ENCODE measurements around the gene PDLIM4.

Gene PDLIM4, protein sequence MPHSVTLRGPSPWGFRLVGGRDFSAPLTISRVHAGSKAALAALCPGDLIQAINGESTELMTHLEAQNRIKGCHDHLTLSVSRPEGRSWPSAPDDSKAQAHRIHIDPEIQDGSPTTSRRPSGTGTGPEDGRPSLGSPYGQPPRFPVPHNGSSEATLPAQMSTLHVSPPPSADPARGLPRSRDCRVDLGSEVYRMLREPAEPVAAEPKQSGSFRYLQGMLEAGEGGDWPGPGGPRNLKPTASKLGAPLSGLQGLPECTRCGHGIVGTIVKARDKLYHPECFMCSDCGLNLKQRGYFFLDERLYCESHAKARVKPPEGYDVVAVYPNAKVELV

DNA sequence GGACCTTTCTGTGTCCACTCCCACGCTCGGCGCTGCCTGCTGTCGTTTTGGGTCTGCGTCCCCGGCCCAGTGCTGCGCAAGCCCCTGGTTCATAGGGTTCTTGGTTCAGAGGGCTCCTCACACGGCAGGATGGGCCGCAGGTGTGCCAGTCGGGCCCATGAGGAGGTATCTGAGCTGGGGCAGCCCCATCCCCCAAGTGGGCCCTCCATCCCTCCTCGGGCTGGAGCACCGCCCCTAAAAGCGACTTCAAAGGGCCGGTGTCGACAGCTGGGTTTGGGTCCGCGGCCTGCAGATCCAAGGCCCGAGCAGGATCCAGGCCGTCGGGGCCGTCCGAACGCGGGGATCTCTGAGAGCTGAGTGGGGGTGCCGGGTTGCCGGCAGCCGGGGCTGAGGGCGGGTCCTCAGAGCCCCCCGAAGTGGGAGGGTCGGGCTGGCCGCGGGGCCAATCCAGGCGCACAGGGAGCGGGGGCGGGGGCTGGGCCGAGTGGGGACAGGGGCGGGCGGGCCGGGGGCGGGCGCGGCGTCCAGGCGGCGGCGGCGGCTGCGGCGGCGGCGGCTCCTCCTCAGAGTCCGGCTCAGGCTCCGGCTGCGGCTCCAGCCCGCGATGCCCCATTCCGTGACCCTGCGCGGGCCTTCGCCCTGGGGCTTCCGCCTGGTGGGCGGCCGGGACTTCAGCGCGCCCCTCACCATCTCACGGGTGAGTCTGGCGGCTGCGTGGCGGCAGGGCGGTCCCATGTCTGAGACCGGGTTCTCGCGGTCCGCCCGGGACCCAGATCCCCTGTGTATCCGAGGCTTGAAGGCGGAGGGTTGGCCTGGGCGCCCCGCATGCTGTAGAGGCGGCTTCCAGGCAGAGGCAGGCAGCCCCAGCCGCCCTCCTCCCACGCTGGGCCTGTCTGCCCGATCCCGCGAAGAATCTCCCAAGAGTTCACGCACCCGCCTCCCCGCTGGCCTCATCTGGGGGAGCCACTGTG, at the start of gene PDLIM4:
Gene PDLIM4 (plus strand): TSS at position 566 of the 971 bp plus-strand sequence. CDS start 39 bp downstream, at position 605.
- no peak for DNase-seq (ENCODE audit: low spot score)

DNA sequence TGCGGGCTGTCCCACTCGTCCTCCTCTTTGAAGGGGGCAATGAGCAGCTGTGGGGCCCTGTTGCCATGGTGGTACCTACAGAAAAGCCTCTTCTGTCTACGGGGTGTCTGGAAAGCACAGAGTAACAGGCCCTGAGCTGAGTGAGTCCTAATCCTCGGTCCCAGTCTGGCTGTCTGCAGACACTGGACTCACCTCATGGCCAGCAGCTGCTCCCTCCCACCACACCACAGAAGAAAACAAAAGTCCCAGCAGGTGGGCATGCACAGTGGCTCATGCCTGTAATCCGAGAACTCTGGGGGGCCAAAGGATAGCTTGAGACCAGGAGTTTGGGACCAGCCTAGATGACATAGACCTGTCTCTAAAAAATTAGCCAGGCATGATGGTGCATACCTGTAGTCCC, 49.7 kb upstream of the PDLIM4 start:
- DNase-seq (ENCODE audit: low spot score) = no peak

DNA sequence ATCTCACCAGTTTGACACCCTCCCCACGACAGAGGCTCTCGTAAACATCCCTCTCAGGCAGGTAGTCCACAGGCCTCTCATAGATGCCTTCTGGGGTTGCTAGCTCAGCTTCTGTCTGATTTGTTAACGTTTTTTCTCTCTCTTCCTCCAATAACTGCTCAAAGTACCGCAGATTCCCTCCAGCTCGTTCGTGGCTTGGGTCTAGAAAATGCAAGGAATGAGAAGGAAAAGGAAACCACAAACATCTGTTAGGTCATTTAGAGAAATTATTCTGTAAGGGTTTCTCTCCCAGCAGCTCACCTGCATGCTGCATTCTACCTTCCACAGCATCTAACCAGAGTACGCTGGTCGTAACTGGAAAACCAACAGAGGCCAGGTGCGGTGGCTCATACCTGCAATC, 48.4 kb upstream of the PDLIM4 start:
- no peak for DNase-seq (ENCODE audit: low spot score)

DNA sequence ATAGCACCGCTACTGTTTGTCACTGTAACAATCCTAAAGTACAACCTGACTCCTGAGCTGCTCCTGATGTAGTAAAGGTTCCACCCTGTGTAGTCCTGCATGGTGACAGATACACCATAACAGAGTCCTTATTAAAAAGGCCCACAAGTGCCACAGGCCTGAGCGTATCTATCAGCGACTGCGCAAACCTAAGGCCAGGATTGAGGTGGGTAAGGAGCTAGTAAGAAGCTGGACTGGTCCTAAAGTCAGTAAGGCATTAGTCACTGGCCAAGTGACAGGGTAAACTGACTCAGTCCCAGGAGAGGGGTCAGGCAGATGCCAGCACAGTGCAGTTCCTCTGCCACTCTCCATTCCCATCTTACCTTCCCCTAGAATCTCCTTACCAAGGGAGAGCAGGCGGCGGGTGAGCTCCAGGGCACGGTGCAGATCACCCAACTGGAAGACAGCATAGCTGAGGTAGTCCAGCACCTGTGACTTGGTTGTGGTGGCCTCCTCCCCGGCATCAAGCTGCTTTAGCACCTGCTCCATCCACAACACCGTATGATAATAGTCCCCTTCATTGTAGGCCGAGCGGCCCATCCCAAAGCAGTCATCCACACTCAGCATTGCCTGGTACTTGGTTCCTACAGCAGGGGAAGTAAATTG, 47.5 kb upstream of the PDLIM4 start:
- no peak for DNase-seq (ENCODE audit: low spot score)

DNA sequence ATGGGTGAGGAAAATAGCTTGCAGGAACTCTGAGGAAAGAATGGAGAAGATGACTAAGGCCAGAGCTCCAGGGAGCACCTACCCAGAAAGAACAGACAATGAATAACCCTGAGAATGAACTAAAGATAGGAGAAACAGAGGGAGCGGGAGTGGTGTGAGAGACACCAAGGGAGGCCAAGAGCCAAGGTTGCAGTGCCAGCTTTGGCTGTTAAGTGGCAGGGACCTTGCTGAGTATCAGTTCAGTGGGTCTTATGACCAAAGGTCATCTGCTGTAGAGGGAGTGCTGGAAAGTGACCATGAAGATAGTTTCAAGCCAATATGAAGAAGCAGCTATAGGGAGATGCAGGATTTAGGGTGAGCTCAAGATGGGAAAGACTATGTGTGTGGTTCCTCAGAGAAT, 46.6 kb upstream of the PDLIM4 start:
- no peak for DNase-seq (ENCODE audit: low spot score)

DNA sequence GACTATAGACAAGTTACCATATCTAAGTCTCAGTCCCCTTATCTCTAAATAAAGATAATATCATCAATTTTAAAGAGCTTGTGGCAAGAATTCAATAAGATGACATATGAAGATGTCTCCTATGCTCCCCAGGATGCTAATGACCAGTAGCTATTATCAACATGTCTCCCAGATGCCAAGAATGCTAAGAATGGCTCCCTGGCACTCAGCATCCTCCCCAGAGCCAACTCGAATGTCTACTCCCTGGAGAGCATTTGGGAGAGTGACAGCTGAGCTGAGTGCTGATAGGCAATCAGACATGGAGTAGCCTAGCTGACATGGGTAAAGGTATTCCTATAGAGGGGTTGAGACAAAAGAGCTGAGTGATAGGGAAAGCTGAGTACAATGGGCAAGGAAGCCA, 45.7 kb upstream of the PDLIM4 start:
- no peak for DNase-seq (ENCODE audit: low spot score)

DNA sequence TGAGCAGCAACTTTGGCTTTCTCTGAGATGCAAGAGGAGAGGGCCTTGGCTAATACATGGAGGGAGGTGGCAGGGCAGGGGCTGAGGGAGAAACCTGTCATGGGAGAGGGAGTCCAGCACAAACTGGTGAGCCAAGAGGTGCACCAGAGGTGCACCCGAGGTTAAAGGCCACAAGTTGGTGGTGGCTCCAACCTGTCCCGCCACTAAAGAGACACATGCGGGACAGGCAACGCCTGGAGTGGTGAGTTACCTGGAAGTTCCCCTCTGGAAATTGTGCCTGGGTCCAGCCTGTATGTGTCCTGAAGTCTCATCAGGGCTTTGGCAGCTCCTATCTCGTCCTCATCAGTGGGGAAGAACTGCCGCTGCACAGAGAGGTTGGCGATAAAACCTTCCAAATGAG, 43.8 kb upstream of the PDLIM4 start:
- no peak for DNase-seq (ENCODE audit: low spot score)

DNA sequence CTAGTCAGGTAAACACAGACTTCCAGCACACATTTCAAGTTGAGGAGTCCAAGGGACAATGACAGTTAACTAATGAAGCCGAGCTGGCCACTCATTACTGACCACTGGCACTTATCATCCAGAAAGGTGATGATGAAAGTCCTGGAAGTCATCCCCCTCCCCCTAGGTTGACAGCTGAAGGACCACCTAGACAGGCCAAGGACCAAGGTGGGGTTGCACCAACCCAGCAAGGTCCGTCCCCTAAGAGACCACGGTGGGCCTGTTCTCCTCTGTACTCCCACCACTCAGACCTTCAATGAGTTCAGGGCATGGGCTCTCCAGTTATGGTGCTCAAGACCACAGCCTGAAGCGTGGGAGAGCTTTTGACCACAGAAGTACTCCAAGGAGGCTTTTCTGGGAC, 43.0 kb upstream of the PDLIM4 start:
- no peak for DNase-seq (ENCODE audit: low spot score)

DNA sequence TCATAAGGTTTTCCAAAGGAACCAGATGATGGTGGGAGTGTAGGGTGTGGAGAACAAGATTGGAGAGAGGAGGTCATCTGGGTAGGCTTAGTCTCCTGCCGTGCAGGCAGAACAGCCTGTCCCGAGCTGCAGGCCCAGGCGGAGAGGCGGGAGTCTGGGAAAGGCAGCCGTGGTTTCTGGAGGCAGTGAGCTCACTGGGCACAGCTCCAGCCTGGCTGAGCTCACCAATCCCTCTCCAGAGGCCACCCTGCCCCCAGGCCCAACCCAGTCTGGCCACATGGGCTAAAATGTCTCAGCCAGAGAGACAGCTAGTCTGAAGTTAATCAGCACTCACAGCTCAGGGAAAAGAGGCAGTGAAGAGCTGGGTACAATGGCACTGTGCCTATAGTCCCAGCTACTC, 42.2 kb upstream of the PDLIM4 start:
- peak; percentile 33 for DNase-seq (ENCODE audit: low spot score)

DNA sequence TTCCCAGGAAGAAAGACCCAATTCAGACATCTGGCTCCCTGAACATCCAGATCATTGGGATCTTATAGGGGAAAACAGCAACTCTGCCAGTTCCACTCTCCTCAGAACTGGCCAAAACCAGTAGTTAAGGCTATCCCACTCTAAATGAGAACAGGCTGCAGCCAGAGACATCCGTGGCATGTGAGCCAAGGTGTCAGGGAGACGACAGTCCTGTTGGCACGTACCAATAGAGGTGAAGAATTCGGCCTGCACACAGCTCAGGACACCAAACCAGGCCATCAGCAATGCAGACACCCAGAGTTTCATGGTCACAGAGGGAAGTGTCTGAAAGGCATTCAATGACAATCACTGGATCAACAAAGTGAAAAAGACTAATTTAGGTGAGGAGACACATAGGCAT, 39.2 kb upstream of the PDLIM4 start:
- DNase-seq (ENCODE audit: low spot score) = no peak

DNA sequence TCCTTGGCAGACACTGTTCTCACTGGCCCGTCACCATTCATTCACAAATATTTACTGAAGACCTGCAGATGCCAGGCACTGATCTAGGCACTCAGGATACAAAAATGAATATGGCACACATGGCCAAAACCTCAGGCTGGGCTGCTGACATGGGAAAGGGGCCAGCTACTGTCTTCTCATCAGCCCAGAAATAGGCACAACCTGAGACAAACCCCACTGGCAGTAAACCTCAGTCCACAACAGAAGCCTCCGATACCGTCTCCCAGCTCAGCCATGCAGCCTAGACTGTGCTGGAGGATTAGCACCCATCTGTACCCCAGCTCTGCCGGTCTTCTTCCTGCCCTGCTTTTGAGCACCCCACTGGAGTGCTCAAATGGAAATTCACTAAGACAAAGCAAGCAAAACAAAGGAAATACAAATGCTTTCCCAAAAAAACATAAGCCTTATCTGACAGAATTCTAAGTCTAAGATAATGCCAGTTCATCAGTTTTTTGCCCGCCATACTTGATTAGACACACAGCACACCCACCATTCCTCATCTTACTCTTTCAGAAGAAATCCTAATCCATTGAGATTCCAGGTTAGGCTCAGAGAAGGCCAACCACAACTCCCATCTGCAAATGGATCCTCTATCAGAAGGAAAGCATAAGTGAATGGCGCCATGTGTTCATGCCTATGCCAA, 38.1 kb upstream of the PDLIM4 start:
- no peak for DNase-seq (ENCODE audit: low spot score)

DNA sequence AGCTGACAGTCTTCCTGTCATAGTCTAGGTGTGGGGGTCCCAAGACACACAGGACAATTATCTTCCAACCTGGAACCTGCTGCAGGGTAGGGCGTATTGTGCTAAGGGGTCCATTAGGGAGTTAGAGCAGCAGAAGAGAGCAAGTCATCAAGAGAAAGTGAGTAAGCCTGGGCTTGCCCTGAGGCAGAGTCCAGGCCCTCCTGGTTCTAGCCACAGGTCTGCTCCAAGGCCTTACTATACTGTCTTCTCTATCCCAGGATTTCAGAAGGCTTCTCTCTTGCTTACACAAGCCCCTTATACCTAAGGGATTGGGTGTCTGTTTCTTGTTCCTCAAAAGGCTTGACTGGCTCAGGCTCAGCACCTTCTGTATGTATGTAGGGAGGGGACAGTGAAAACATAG, 37.5 kb upstream of the PDLIM4 start:
- DNase-seq (ENCODE audit: low spot score) = no peak

DNA sequence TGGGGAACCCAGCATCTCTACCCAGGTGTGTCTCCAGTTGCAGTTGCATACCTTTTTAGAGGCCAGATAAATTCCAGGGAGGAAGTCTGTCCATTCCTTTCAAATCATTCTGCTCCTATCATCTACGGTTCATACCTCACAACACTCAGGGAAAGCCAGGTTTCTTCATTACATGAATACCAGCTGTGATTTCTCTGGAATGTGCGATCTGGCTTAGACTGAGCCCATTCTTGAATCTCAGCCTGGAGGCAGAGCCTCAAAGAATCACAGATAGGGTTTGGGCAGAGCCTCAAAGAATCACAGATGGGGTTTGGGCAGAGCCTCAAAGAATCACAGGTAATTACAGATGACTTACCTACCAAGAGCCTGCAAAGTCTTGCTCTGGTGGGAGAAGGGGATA, 37.0 kb upstream of the PDLIM4 start:
- DNase-seq (ENCODE audit: low spot score) = no peak

DNA sequence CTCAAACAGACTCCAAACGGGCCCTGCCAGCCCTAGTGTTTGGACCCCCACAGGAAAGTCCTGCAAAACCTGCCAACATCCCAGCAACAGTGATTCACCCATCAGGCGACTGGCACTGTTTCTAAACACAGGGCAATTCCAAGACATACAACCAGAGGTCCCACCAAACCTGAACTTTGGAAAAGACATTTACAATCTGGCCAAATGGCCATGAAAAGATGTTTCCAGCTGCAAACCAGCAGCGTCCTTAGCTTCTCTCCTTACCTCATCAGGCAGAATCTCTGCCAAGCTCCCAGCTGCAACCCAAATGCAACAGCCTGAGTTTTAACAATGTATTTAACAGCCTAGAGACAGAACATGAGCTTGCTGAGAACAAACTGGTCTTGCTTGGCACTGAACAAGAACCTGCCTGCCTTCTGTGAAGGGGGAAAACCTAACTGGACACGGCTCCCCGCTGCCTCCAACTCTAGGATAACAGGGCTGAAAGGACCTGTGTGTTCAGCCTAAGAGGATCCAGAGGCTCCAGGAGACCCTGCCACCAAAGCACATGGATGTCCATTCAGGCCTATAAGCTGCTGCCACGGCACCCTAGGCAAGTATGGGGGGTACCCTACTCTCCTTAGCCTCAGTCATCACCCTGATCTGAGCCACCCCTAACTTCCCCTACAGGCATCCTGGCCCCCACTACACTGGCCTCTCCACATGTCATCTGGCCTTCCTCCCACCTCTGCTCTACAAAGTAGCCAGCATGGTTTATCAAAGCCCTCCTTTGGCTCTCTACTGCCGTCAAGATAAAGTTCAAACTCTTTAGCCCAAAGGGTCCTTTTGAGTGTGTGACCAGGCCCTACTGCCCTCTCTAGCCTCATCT, 35.5 kb upstream of the PDLIM4 start:
- DNase-seq (ENCODE audit: low spot score) = no peak

DNA sequence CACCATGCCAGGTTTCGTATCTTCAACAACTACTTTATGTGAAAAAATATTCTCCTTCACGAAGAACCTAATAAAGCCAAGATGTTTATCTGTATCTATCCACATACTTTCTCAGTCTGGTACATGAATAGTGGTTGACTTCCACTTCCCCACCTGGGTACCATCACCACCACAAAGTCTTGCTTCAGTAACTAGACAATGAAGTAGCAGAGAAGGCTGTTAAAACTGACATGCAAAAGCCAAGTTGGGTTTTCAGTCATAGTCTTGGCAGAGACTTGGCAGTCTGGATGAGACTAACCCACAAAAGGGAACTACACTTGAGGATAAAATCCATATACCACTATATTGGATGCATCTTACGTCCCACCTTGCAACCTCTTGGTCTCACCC, 34.9 kb upstream of the PDLIM4 start:
- DNase-seq (ENCODE audit: low spot score) = no peak

DNA sequence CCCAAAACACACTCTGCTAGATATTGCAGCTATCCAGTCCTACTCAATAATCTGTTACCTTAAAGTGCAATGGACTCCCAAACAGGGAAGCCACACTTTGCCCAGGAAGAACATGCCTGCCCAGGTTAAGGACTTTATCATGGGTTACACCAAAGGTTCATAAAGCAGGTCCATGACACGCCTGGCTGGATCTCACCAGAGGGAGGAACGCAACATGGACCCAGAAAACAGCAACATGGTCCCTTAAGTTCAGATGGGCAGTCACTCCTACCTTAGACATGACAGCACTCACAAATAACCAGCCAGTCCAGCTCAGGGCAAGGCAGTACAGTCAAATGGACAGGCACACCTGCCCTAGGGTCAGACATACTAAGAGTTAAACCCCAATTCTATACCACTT, 33.6 kb upstream of the PDLIM4 start:
- DNase-seq (ENCODE audit: low spot score) = no peak

DNA sequence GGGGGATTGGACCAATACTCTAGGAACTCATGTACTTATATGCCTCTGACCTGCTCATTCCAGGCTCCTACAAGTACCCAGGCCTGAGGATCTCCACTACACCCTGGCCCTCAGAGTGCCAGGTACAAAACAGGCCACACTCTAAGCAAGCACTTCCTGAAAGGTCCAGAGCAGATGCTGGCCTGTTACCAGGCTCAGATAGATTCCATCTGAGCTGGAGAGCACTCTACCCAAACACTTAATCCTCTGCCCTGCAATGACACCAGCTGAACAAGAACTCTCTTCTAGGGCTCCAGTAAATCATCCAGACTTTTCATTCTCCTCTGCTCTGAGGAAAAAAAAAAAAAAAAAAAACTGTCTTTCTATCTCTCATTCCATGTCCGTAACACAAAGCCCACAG, 32.8 kb upstream of the PDLIM4 start:
- DNase-seq (ENCODE audit: low spot score) = no peak

DNA sequence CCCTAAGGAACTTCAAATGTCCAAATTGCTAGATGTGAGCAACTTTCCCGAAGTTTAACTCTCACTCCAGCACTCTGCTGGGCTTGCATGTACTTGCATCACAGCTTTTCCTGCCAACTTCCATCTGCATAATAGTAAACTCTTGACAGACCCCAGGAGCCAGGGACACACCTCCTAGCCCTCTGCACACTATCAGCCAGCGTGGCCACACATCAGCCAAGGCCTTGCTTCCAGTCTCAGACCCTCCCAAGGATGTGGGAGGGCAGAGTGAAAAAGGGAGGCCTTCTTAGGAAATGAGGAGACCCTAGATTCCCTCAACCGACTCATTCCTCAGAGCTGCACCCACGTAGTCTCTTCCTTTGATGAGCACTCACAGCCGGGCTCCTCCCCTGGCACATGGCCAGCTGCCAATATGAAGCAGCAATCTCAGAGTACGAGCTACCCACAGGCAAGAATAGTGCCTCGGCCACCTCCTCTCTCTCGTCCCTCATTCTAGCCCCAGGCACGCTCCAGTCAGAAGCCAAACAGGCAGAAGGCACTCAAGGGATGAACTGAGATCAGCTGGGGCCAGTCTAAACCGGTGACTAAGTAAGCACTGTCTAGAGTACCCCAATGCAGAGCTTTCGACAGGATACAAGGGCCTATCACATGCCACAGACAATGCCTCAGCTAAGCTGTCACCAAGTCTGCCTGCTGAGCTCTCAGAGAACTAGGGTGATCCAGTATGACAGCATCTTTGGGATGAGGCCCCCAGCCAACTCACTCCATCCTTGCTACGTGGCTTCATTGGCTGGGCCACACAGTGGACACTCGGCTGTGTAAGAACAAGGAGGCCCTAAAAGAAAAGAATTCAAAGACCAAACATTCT, 32.1 kb upstream of the PDLIM4 start:
- peak; percentile 74 for DNase-seq (ENCODE audit: low spot score)

DNA sequence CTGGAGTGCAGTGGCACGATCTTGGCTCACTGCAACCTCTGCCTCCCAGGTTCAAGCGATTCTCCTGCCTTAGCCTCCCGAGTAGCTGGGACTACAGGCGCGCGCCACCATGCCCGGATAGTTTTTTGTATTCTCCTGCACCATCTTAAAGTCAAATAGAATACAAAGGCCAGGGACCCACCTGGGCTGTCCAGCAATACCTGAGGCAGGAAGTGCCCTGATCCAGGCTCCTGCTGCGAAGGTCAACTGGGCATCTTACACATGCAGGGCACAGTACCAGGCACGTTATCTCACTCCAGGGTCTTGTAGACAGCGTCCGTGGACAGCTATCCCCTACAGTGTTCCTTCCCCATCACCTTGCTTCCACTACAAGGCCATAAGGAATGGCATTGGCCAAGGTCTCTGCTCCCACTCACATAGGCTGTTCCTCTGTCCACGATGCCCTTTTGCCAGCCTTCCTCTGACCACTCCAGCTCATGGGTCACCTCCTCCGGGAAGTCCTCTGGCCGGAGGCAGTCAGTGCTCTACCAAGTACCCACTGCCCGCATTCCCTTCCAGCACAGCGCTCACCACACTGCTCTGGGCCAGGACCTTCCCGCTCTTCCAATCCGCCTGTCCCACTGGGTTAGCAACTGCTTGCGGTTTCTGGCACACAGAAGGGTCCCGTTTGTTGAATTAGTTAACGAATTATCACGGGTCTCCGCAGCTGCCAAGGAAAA, 30.8 kb upstream of the PDLIM4 start:
- no peak for DNase-seq (ENCODE audit: low spot score)

DNA sequence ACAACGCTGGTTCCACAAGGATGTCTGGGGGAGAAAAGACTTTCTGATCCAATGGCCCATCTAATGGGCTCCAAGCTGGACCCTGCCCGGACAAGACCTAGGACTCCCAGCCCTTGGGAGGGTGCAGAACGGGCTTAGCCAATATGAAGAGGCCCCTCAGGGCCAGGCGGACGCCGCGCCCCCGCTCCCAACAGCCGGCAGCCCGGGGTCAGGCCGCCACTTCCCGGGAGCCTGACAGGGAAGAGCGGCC, 30.3 kb upstream of the PDLIM4 start:
- no peak for DNase-seq (ENCODE audit: low spot score)
